Uterus (tissue), 4 donors: Measurements from ENCODE around the gene UHMK1. TPM values are rescaled to one million over a fixed set of nuclear protein-coding genes. Genes with fewer than 3 reads are reported as not detected.
A peak's percentile ranks its signal among the peaks of the same experiment; 100 is the strongest.

Source experiments
- DNase-seq, 2 donors: peaks; one replicate each; pipeline ENCODE4 v3.0.0-alpha.2; 2019 to 2020
- H3K27ac ChIP-seq, 2 donors: fragments of 200-600 bp; sonication (generic); 1 replicate in 1 of 2; 2 replicates in 1 of 2; pipeline ENCODE4 v1.5.1; 2016 to 2018
- H3K27me3 ChIP-seq, 2 donors: fragments of 200-600 bp; sonication (generic); one replicate each; pipeline ENCODE4 v1.5.1; 2018 to 2019; ENCODE audit warnings: control low read depth in 1 of 2
- H3K36me3 ChIP-seq, 2 donors: fragments of 200-600 bp; sonication (generic); one replicate each; pipeline ENCODE4 v1.5.1; 2019; ENCODE audit warnings: control low read depth in 1 of 2
- H3K4me1 ChIP-seq, 2 donors: fragments of 200-600 bp; sonication (generic); one replicate each; pipeline ENCODE4 v1.5.1; 2018 to 2019; ENCODE audit warnings: control low read depth in 1 of 2
- H3K4me3 ChIP-seq, 2 donors: fragments of 200-600 bp; sonication (generic); 1 replicate in 1 of 2; 2 replicates in 1 of 2; pipeline ENCODE4 v1.5.1; 2018 to 2019; ENCODE audit warnings: mild to moderate bottlenecking in 1 of 2
- H3K9me3 ChIP-seq, 2 donors: fragments of 200-600 bp; sonication (generic); one replicate each; pipeline ENCODE4 v1.5.1; 2019; ENCODE audit warnings: control low read depth in 1 of 2
- CTCF ChIP-seq, 4 experiments: fragments of 200-600 bp in 2 of 4; fragments of 450-650 bp in 2 of 4; sonication (generic) in 2 of 4; IDR thresholded peaks; one replicate each; pipeline ENCODE4 v1.5.1; 2016 to 2019; ENCODE audit warnings: antibody characterized with exemption in 4 of 4, mild to moderate bottlenecking in 2 of 4, moderate library complexity in 1 of 4
- POLR2A ChIP-seq, 2 donors: fragments of 450-650 bp; IDR thresholded peaks; one replicate each; pipeline ENCODE4 v1.6.1; 2016; ENCODE audit warnings: antibody characterized with exemption in 2 of 2, mild to moderate bottlenecking in 1 of 2, moderate library complexity in 1 of 2
- intact Hi-C: fragments of 100-400 bp; cut with DNase I; formaldehyde crosslinking; loops from one replicate; pipeline ENCODE4 v1.15.1; 2023; ENCODE audit warnings: low total_unique reads
- total RNA-seq, 4 donors: library from RNA; depleted of rRNA in 3 of 4; stranded (reverse); fragments of >200 nt in 3 of 4; gene quantifications; one replicate each; pipeline versions ENCODE4 v1.1.0 to v1.2.4, GENCODE V29; 2014 to 2023
- donor health status: DM: yes; HTN: yes; CAD: no.

Gene UHMK1
- total RNA-seq, 4 donors from 2014 or later = 9.2 to 58.8 (median 31.6) TPM

GRCh38 chr1:162538815-162539431 lies 41.3 kb downstream of the UHMK1 start:
- H3K27ac ChIP-seq = no peak overlapping the region

DNA sequence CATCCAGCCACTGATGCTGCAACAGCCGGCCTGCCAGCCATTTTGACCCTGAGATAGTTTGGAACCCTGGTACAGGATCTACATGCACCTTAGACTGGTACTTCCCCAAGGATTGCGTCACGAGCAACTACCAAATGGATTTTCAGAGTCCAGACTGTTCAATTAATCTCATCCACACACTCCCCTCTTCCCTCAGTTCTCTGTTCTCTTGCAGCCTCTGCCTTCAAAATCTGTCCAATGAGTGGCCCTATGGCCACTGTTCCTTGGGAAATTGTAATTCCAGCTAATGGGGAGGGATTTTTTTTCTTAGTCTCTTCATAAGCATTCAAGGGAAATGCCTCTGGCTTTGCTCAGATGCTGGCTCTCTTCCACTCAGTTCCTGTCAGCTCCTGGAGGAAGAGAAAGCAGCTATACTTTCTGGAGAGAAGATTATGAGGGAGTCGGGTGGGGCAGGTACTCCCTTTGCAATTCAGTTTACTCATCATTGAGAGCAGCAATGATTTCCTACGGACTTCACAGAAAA lies 44.1 kb downstream of the UHMK1 start:
- no peak for TF ChIP-seq POLR2A (IDR thresholded peaks at IDR 0.05)
- TF ChIP-seq CTCF (IDR thresholded peaks at IDR 0.05) = no peak
- H3K27me3 ChIP-seq = no peaks in the 10 kb centered on the region
- H3K4me3 ChIP-seq = no peak overlapping the region
- H3K36me3 ChIP-seq = no peaks in the 10 kb centered on the region
- peak; percentile 72 to 83 for DNase-seq
- intact Hi-C loops = no loop called here
- no peaks in the 10 kb centered on the region for H3K4me1 ChIP-seq
- no peaks in the 10 kb centered on the region for H3K9me3 ChIP-seq
- H3K27ac ChIP-seq = peak overlapping the region; percentile 46 to 63

More at GRCh38 chr1:162538815-162539431, 41.3 kb downstream of the UHMK1 start:
- no peaks in the 10 kb centered on the region for H3K4me1 ChIP-seq
- DNase-seq = no peak
- H3K4me3 ChIP-seq = no peak overlapping the region
- intact Hi-C loops = no loop called here
- H3K36me3 ChIP-seq = no peaks in the 10 kb centered on the region
- no peaks in the 10 kb centered on the region for H3K9me3 ChIP-seq
- H3K27me3 ChIP-seq = no peaks in the 10 kb centered on the region
- TF ChIP-seq CTCF (IDR thresholded peaks at IDR 0.05) (no peak), POLR2A (IDR thresholded peaks at IDR 0.05) (no peak)

DNA sequence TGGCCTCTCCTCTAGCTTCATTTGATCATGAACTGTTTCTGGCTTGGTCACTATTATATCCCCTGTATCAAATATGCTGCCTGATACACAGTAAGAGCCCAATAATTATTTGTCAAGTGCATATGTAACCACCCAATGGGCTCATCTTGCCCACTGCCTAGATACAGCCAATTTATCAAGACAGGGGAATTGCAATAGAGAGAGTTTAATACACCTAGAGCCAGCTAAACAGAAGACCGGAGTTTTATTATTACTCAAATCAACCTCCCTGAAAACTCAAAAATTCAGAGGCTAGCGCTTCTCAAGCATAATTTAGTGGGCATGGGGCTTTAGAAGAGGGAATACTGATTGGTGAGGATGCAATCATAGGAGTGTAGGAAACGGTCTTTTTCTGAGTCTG lies 45.6 kb downstream of the UHMK1 start:
- no peaks in the 10 kb centered on the region for H3K9me3 ChIP-seq
- H3K27ac ChIP-seq = no peak overlapping the region
- no peak overlapping the region for H3K4me3 ChIP-seq
- H3K36me3 ChIP-seq = no peaks in the 10 kb centered on the region
- no peaks in the 10 kb centered on the region for H3K4me1 ChIP-seq
- no peak for TF ChIP-seq POLR2A (IDR thresholded peaks at IDR 0.05)
- TF ChIP-seq CTCF (IDR thresholded peaks at IDR 0.05) = no peak
- intact Hi-C loops = no loop called here
- DNase-seq = no peak
- H3K27me3 ChIP-seq = no peaks in the 10 kb centered on the region

GRCh38 chr1:162548170-162548569 lies 50.6 kb downstream of the UHMK1 start:
- H3K4me1 ChIP-seq = no peaks in the 10 kb centered on the region
- peak overlapping the region; percentile 55 to 74 for H3K27ac ChIP-seq
- intact Hi-C loops = no loop called here
- peak; percentile 62 to 65 for DNase-seq
- H3K9me3 ChIP-seq = no peaks in the 10 kb centered on the region
- TF ChIP-seq CTCF (IDR thresholded peaks at IDR 0.05) (no peak), POLR2A (IDR thresholded peaks at IDR 0.05) (no peak)
- no peak overlapping the region for H3K4me3 ChIP-seq
- no peaks in the 10 kb centered on the region for H3K36me3 ChIP-seq
- H3K27me3 ChIP-seq = no peaks in the 10 kb centered on the region

- intact Hi-C loops = no loop called here
- no peak for TF ChIP-seq POLR2A (IDR thresholded peaks at IDR 0.05)
- no peak for TF ChIP-seq CTCF (IDR thresholded peaks at IDR 0.05)
- peak overlapping the region; percentile 55 to 74 for H3K27ac ChIP-seq
- no peaks in the 10 kb centered on the region for H3K36me3 ChIP-seq
- no peak for DNase-seq
- no peaks in the 10 kb centered on the region for H3K4me1 ChIP-seq
- H3K27me3 ChIP-seq = no peaks in the 10 kb centered on the region
- H3K4me3 ChIP-seq = no peak overlapping the region
- no peaks in the 10 kb centered on the region for H3K9me3 ChIP-seq
Observed at GRCh38 chr1:162549001-162549400, 51.4 kb downstream of the UHMK1 start.
